Embryonic facial prominence (tissue), 1 donor: Measurements from ENCODE around the gene DNM2.

ENCODE experiments used
- DNase-seq: peaks from one replicate; pipeline ENCODE4 v3.0.0-alpha.2; 2016; ENCODE audit errors: extremely low spot score

Gene DNM2

DNA sequence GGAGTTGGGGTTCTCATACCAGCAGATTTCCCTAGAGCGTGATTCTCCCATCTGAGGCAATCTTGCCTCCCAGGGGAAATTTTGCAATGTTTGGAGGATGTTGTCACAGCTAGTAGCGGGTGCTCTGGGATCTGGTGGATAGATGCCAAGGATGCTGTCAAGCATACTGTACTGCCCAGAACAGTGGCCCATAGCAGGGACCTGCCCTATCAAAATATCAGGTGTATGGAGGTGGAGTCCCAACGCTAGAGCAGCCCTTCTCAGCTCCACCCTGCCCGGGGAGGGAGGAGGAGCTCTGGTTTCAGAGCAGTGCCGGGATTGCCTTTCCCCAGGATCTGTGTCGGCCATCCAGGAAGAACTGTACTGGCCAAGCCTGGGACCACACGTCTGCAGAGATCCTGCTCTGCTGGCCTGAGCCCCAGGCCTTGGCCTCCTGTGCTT, 27.5 kb upstream of the DNM2 start:
- no peak for DNase-seq

DNA sequence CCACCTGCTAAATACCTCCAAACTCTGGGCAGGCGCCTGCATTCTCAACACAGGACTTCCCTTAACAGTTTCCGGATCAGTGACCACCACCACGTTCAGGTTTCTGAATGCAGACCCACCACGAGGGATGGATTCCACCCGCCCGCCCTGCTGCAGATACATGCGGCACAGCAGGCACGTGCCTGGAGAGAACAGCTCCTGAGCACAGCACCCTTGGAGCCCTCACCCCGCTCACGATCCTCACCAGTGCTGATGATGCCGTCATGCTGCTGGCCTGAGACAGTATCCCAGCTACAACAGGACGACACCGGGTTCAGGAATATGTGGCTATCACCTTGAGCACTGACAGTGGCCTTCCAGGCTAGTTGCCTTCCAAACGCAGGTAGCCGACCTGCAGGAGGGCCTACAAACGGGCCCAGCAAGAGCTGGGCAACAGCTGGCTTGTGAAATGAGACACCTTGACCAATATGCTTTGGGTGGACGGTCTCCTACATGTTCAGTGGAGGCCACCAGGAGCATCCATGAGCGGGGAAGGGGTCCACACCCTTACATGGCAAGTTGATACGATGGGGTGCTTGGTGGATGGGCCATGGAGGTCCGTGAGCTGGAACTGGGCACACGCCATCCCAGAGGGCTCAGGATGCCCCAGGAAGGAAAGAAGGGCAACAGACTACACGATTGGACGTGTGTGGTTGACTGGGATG, 26.5 kb upstream of the DNM2 start:
- DNase-seq, result no peak

- DNase-seq, result no peak
These were observed 26.0 kb upstream of the DNM2 start for GRCh38 chr19:10691883-10692282.

GRCh38 chr19:10692673-10693264, 25.1 kb upstream of the DNM2 start:
- DNase-seq, result no peak

DNA sequence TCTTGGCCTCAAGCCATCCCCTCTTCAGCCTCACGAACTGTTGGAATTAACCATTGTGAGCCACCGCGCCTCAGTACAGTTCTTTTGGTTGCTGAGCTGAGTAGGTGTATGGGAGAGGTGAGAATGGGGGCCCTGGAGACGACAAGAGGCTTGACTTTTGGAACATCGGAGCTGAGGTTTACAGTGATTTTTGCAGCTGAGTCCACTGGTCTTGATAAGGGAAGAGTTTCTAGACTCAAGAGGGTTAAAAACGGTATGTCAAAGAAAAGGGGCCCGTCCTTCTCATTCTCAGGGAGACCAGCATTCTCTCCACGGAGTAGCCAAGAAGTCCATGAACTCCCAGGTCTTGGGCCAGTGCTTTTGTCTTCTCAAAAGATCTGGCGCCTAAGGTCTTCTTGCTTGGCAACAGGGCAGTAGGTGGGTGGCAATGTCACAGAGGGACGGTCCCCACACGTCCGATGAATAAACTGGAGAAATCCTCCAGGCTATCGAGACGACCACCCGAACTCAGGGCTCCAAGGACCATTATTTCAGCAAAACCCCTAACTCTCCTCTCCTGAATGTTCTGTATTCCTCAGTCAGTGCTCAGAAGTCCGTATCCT, 23.1 kb upstream of the DNM2 start:
- no peak for DNase-seq

GRCh38 chr19:10695401-10696398, 22.2 kb upstream of the DNM2 start:
- DNase-seq, result peak; percentile 80

DNA sequence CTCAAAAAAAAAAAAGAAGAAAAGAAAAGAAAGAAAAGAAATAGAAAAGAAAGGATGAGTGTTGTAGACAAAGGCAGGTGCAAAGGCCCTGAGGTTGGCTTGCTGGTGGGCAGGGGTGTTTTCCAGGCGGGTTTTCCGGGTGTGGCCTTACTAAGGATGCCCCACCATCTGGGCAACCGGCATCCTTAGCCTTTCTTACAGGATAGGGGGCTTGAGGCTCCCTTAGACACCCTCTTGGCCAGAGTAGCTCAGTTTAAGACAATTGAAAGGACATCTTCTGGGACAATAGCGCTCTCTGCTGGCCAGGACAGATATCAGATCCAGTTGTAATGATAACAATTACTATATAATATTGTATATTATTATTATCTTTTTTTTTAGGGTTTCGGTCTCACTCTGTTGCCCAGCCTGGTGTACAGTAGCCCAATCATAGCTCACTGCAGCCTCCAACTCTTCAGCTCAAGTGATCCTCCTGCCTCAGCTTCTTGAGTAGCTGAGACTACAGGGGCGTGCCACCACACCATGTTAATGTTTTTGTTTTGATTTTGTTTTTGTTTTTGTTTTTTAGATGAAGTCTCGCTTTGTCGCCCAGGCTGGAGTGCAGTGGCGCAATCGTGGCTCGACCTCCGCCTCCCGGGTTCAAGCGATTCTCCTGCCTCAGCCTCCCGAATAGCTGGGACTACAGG, 18.1 kb upstream of the DNM2 start:
- no peak for DNase-seq

DNA sequence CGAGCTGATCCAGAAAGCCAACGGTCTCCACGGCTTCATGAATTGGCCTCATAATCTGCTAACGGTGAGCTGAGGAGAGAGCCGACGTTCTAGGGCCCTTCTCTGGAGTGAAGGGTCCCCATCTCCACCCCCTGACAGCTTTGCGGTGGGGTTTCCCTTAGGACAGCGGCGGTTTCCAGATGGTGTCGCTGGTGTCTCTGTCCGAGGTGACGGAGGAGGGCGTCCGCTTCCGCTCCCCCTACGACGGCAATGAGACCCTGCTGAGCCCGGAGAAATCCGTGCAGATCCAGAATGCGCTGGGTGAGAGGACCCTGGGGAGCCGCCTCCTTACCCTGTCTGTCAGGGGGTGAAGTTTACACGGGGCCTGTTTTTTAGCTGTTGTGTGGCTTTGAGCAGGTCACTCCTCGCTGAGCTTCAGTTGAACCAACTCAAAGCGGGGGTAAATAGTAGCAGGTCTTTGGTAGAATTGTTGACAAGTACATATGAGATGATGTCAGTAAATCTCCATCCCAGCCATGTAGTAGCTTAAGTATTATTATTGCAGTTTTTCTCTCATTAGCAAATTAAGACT, 15.8 kb upstream of the DNM2 start:
- no peak for DNase-seq

- DNase-seq, result no peak
These were observed 10.9 kb upstream of the DNM2 start for GRCh38 chr19:10706990-10707389.

GRCh38 chr19:10707440-10707839, 10.4 kb upstream of the DNM2 start:
- DNase-seq, result no peak

- DNase-seq, result no peak
These were observed 9.6 kb upstream of the DNM2 start for GRCh38 chr19:10708291-10708690.

DNA sequence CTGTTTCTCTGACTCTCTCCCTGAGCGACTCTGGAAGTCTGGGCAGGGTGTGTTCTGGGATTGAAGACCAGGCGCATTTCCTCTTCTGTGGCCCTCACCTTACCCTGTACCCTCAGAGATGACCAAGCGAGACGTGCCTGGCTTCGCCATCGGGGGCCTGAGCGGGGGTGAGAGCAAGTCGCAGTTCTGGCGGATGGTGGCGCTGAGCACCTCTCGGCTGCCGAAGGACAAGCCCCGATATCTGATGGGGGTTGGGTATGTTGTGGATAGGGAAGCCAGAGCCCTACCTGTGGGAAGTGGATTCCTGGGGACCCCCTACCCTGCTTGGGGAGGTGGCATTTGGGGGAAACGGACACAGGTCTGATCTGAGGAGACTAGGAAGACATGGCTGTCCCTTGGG, 5.8 kb upstream of the DNM2 start:
- no peak for DNase-seq

- DNase-seq, result no peak
These were observed 5.1 kb upstream of the DNM2 start for GRCh38 chr19:10712754-10713153.

- no peak for DNase-seq
These were observed 4.6 kb upstream of the DNM2 start for GRCh38 chr19:10713317-10713716.

- no peak for DNase-seq
These were observed 874 bp upstream of the DNM2 start for GRCh38 chr19:10717054-10717355.

DNA sequence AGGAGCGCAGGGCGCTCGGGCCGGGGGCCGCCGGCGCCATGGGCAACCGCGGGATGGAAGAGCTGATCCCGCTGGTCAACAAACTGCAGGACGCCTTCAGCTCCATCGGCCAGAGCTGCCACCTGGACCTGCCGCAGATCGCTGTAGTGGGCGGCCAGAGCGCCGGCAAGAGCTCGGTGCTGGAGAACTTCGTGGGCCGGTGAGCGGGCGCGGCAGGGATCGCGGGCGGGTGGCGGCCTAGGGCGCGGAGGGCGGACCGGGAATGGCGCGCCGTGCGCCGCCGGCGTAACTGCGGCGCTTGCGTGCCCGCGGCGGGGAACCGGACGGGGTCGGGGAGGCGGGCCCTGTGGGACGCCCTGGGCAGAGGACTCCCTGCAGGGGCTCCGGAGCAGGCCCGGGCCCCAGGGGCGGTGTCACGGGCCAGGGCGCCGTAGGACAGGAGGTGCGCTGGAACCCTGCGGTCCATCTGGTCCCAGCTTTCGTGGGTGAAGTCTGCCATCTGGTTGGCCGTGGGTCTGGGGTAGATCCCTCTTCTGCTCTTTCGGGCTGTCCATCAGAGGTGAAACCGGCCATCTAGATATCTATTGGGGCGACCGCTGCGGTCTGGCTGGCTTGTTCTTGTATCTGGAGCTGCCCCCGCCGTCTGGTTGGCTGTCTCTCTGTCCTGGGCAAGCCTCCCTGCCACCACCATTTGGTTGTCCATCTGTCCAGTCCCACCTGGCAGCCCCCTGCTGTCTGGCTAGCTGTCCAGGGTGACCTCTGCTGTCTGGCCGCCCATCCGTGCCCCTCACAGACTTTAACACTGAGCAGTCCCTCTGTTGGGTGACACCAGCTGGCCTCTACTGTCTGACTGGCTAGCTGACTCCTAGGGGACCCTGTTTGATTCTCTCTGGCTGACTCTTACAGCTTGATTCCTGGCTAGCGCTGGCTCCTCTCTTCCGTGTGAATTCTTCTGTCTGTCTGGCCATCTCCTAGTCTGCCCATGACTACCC, 622 bp downstream of the DNM2 start:
- DNase-seq, result no peak

- no peak for DNase-seq
These were observed 1.6 kb downstream of the DNM2 start for GRCh38 chr19:10719466-10719961.

DNA sequence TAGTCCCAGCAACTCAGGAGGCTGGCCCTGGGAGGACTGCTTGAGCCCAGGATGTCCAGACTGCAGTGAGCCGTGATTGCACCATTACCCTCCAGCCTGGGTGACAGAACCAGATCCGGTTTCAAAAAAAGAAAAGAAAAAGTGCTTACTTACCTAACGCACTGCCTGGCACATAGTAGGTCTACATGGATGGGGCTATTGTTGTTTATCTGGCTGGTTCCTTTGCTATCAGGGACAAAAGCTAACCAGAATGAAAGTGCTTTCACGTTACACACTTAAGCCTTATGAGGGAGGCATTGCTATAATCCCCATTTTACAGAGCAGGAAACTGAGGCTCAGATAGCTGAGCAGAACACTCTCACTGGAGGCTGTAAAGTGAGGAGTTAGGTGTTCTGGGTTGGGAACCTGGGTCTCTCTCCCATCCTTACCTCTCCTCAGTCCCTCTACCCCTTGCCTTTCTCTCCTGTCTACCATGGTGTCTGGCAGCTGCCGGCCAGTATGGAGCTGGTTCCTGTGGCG, 2.8 kb downstream of the DNM2 start:
- no peak for DNase-seq

DNA sequence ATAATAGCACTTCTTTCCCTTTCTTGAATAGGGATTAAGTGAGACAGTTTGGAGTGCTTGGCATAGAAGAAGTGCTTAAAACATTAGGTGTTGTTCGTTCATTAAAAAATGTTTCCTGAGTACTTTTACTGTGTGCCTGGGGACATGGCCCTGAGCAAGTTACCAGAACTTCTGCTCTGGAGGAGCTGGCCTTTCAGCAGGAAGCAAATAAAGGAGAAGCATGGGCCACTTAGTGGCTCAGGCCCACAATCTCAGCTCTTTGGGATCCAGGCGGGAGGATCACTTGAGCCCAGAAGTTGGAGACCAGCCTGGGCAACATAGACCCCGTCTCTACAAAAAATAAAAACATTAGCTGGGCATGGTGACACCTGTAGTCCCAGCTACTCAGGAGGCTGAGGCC, 5.7 kb downstream of the DNM2 start:
- DNase-seq, result no peak
